ENCODE results near the gene RAB11FIP3.

RAB11FIP3 gene

DNA sequence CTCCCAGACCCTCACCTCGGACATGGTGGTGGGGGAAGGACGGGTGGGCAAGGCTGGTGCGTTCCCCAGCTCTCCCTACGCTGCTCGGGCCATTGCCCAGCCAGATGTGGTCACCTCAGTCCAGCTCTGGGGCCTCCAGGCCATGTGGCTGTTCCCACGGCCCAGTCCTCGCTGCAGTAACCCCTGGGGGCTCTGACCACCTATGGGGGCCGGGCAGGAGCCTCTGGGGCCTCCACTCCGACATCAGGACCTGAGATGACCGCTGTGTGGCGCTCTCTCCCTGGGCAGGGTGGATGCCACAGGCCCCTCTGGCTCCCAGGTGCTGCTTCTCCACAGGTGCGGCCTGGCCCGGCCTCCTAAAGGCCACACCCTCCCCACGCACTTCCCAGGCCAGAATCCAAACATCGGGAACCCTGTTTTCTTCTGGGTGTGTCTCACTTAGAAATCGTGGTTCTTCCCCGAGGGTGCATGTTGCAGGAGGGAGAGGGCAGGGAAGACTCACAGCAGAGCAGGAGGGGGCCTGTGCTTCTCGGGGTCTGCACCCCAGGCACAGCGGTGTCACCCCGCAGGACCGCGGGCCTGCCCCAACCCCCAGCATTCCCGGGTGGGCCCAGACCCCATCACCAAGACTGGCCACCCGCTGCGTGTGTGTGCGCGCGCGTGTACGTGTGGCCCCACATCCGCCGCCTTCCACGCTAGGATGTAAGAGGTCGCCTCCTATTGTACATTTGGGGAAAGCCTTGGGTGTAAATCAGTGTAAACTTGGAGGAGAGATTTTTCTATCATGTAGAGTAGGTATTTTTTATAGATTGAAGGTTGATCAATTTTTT, 96.1 kb downstream of the RAB11FIP3 start:
- no peak for DNase-seq

DNA sequence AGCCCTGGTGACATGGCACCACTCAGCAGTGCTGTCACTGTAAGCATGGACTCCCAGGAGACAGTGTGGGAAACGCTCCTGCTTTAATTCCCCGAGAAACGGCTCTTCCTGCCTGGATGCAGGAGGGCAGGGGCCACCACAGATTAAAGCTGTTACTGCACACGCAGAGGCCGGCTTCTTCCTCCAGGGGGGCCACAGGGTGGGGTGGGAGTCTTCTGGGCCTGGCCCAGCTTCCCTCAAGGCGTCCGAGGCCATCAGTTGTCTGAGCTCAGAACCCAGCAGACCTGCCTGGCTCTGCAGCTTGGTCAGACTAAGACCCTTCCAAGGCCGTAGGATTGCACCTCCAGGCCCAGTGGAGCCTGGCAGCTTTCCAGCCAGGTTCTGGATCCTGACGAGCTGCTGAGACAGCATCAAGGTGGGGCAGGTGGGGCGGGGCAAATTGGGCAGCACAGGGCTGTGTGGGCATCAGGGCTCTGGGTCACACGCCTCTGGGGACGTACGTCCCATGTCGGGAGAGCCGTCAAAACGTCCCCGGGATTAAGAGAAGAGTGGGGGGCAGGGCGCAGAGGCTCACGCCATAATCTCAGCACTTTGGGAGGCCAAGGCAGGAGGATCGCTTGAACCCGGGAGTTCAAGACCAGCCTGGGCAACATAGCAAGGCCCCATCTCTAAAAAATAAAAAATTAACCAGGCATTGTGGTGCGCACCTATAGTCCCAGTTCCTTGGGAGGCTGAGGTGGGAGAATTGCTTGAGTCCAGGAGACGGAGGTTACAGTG, 97.1 kb downstream of the RAB11FIP3 start:
- no peak for DNase-seq

DNA sequence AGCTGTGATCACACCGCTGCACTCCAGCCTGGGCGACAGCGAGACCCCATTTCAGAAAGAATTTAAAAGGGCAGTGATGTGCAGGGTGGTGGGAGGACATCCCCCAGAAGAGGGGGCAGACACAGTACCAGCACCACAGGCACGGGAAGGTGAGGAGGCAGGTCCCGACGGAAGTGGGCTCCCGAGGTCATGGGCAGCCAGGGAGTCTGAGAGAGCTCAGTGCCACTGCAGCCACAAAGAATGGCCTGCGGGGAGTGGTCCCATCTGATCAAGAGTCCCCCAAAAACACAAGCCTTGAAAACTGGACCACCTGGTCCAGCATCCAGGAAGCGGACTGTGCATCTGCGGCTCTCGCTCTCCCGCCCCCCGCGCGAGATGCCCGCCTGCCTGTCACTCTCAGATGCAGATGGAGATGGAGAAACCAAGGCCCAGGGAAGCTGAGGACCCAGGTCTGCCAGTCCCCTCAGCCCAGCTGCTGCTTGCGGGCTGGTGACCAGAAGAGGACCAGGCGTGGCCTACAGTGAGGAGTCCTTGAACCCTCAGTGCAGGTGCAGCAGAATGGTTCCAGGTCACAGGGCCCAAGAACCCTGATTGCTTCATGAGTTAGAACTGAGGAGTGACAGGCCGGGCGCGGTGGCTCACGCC, 97.8 kb downstream of the RAB11FIP3 start:
- DNase-seq: no peak

DNA sequence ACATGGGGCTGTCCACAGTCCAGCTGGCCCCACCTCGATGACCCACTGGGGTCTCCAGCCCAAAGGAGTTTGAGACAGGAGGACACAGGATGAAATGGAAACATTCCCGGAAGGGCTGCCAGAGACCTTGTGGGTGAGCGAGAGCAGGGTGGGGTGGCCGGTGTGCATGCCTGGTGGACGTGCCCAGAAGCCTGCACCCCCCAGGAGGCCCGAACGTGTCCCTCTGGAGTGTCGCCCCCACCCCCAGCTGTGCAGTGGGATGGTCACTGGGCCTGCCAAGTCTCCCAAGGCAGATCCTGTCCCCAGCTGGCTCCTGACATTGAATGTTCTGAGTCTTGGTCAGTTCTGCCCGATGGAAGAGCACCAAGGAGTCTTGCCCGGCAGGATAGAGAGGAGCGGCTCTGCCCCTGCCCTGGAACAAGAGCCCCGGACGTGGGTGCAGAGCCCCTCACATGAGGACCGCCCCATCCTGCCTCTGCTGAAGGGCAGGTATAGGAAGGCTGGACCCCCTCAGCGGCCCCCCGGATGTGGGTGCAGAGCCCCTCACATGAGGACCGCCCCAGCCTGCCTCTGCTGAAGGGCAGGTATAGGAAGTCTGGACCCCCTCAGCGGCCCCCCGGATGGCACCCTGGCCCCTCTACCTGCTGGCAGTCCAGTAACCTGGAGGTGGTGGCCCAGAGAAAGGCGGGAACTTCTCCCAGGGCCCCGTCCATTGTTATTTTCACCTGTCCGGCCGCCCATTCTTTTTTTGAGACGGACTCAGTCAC, 99.0 kb downstream of the RAB11FIP3 start:
- DNase-seq: no peak

DNA sequence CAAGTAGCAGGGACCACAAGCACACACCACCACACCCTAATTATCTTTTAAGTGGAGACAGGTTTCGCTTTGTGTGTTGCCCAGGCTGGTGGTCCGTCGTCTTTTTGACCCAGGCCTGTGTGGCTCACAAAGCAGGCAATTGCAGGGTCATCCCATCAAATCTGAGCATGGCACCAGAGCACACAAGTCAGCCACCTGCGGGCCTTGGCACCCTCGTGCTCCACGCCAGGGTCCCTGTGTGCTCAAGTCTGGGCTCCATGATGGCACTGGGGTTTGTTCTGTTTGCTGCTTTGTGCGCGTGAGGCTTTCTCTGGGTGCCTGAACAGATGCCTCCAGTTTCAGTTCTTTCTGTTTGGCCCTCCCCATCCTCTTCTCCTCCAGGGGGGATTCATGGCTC, 99.7 kb downstream of the RAB11FIP3 start:
- DNase-seq: no peak

DNA sequence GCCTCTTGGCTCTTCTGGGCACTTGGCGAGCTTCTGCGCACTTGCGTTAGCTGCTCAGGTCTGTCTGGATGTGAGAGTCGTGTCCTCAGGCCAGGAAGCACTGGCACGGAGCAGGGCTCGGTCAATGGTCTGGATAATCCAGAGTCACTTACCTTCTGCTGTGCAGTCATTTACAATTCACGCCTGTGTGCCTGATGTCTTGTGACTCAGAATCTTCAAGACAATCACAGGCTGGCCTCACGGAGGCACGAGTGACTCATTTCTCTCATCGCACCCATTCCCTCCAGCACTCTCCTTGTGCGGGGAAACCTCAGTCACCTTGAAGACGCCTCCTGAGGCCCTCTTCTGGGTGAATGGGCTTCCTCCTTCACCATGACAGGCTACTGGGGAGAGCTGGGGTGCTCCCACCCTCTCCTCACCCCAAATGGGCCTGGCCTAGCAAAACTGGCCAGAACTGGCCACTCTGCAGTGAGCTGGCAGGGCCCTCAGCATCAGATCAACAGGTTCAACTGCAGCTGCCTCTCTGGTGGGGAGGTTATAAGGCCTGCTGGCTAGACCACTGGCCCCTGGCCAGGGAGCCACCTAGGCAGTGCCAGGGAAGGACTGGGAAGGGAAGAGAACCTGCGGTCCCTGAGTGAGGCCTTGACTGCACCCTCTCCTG, 100.2 kb downstream of the RAB11FIP3 start:
- DNase-seq: no peak

DNA sequence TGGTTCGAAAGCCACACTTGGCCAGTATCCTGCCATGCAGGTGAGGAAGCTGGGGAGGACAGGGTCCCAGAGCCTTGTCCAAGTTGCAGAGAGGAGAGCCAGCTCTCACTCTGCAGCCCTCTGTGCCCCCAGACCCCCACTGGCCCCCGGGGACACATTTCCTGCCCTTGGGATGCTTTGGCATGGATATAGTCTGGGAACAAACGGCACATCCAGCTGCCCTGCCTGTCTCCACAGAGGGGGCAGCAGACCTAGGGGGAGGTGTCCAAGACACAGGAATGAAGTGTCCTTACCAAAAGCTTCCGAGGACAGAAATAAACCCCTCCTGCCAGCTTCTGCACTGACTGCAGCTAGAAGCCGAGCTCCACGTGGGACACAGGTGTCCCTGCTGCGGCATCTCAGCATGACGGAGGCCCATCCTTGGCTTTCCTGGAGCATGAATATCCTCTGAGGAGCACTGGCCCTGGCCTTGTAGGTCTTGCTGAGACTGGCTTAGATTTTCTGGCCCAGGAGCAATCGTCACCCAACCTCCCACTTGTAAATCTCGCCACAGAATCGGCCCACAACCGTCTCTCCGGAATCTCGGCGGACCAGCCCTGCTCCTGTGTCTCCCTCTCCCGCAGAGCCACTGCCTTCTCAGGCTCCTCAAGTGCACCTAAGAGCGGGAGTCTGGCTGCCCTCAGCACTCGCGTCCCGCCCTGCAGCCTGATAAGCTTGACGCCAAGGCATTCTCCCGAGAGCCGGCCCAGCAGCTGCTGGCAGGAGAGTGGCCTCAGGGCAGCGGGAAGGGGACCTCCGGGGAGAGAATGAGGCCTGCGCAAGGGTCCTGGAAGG, 100.9 kb downstream of the RAB11FIP3 start:
- peak; percentile 29 for DNase-seq

DNA sequence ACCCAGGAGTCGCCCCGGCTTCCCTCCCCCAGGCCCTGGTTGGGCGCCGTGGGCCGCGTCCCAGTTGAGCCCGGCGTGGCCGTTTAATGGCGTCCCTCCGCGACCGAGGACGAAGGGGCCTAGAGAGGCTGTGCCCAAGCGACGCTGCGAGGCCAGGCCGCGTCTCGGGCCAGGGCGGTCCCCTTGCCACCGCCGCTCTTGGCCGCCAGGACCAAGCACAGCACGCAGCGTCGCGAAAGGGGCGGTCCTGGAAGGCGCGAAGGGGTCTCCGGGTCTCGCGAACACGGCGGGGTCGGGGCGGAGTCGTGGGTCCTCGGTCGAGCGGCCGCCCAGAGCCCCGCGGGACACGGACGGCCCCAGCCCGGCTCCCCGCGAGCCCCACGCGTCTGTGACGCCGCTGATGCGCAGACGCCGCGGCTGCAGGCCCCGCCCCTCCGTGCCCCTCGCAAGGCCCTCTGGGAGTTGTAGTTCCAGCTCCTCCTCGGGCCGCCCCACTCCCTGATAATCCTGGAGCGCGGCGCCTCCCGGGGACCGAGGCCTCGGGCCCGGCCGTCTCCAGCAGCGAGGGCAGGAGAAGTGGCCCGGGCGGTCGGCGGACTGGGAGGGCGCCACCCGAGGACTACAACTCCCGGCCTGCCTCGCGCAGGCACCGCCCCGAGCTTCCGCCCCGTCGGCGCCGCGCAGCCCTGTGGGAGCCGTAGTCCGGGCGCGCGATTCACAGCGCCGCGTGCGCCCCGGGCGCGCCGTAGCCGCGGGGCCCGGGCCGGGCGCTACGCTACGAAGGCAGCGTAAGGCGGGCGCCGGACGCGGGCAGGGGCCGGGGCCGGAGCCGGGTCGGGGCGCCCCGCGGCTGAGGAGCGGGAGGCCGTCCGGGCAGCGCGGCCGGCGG, 101.8 kb downstream of the RAB11FIP3 start, which contains the start of gene CAPN15:
TSS of gene CAPN15 (plus strand) at position 698 of the 889 bp plus-strand sequence. CDS start 19,127 bp downstream, outside the sequence.
- DNase-seq: peak; percentile 80

DNA sequence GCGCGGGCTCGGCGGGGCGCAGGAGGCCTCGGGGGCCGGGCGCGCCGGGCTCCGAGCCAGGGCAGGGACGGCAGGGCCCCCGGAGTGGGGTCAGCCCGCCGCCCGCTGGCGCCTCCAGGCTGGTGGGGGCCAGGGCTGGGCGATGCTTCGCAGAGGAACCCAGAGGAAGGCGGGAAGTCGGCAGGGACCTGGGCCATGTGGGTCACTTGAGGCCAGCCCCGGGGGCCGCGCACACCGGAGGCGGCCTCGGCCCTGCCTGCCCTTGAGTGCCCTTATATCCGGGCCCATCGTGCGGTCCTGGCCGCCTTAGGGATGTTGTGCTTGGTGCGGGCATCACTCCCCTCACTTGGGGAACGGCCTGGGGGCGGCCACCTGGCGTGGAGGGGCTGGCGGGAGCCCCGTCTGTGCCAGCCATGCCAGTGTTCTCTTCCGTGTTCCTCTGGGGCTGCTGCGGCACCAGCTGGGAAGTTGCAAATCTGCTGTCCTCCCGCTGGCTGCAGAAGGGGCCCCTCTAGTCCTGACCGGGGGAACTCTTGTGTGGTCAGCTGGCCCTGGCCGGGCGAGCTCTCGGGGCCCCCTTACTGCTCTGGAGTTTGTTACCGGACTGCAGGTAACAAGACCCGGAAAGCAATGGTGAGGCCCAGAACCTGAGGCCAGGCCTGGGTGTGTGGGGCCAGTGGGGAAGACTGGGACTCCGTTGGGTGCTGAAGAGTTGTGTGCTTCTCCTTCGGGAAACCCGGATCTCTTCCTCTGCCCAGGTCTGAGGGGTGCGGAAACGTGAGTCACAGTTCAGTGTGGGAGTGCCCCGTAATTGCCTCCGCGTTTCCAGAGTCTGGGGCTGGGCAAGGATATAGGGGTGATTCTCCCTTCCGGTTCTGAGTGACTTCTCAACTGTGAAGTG, 102.9 kb downstream of the RAB11FIP3 start:
- no peak for DNase-seq

DNA sequence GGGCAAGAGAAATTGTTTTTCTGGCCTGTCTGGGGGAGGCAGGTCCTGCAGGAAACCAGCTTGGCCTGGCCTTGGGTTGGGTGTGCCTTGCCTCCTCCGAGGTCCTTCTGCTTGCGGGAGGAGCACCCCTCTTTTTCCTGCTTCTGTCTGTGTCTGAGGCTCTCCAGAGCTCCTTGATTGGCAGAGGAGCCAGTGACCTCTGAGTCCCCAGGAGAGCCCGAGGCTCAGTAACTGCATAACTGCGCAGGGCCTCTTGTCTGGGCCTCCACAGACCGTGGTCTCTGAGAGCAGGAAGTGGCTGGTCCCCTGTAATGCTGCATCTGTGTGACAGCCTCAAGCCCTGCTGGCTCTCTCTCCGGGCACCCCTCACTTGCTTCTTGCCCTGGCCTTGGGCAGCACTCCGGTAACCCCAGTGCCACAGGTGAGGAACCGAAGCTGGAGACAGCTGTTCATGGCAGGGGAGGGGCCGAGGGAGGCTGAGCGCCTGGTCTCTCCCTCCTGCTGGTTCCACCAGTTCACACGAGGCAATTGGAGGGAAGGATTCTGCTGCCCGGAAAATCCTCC, 103.6 kb downstream of the RAB11FIP3 start:
- no peak for DNase-seq

DNA sequence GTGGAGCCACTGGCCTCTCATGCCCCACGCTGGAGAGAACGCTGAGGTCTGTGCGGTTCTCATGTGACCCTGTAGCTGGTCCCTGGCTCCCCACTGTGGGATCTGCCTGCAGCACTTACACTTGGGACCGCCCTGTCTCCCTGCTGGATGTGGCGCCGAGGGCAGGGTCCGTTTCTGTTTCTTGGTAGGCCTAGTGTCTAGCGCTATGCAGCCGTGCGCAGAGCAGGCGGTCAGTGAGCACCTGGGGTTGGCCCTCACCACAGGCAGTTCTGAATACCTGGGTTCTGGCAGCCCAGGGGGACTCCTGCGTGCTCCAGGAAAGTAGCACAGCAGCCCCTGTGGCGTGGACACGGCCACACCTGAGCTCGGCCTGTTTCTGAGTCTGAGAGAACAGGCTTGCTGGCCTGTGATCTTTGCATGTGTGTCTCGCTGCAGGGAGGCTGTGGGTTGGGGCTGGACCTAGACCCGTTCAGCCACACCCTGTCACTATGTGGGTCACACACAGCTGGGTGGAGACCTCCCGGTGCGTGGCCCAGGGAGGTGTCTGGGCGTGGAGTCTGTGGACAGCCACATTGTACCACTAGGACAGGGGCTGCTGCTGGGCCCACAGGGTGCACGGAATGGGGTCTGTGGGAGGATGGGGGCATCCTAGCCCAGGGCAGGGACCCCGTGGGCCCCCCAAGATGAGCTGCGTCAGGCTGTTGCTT, 104.8 kb downstream of the RAB11FIP3 start:
- DNase-seq: no peak

DNA sequence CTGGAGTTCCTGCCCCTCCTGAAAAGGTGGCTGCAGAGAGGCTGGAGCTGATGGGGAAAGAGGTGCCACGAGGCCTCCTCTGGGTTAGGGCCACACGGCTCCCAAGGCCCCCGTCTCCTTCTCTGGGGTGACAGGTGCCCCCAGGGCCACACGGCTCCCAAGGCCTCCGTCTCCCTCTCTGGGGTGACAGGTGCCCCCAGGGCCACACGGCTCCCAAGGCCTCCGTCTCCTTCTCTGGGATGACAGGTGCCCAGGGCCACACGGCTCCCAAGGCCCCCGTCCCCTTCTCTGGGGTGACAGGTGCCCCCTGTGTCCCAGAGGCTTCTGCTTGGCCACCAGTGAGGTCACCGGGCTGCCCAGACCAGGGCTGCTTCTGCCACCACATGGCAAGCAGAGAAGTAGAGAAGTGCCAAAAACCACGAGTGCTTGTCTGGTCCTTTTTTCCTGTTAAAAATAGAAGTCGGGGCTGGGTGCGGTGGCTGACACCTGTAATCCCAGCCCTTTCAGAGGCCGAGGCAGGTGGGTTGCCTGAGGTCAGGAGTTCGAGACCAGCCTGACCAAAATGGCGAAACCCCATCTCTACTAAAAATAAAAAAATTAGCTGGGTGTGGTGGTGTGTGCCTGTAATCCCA, 106.2 kb downstream of the RAB11FIP3 start:
- no peak for DNase-seq

DNA sequence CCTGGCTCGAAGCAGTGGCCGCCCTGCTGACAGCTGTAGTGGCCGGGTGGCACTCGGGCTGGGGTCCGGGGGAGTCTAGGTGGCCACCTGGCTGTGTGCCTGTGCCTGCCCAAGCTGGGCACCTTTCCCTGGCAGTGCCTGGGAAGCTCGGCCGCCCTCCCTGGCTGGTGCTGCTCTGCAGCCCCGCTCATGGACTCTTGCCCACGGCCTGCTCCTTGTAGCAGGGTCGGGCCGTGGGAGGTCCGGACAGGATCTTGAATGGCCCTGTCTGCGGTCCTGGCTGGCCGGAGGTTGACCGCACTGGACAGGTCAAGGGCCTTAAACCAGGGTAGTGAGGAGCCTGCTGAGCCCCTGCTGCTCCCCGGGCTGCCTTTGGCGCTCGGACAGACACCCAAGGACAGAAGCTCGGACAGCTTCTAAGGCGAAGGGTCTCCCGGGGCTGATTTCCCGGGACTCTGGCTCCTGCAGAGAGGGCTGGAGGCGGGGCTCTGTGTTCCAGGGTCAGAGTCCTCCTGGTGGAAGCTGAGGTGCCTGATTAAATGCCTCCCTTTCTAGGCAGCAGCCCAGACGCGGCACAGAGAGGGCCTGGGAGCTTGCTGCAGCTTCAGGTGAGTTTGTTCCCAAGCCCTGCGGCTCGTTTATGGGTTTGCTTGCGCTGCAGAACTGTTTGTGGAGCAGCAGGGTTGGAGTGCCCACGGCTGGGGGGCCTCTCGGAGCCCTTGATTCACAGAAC, 108.1 kb downstream of the RAB11FIP3 start:
- DNase-seq: no peak

DNA sequence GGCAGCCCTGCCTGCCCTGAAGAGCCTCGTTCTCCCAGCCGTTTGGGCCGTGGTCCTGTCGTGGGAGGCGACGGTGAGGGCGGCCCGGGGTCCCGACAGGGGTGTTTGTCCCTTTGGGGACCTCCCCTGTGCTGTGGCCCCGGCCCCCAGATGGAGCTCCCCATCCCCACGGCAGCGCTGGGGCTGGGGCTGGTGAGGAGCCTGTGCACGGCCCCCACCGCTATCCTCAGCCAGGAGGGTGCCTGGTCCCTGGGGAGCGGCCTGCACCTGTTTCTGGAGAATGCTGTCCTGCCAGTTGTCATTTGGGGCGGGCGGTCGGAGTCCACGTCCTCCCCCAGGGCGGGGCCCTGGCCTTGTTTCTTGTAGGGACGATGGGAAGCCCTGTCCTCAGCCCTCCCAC, 108.7 kb downstream of the RAB11FIP3 start:
- no peak for DNase-seq

DNA sequence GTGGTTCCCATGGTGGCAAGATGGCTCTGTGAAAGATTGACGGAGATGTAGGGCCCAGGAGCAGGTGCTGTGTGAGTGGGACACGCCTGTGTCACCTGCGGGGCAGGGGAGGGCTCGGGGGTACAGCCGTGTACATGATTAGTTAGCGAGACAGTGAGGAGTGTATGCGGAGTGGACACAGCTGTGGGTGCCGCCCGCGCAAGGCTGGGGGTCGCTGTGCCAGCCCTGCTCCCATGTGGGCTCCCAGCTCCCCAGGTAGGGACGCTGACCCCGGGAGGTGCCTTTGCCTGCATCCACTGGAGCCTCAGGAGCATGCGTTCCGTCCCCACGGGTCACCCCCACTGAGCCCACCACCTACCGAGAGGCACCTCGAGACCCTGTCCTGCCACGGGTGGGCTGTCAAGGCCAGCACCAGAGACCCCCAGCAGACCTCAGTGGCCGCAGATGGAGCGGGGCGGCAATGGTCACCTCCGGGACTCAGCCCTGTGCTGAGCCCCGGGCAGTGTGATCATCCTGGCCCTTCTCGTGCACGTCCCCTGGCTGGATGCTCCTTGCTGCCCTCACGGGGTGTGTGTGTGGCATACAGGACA, 109.5 kb downstream of the RAB11FIP3 start:
- no peak for DNase-seq

Data from COR-L47 (cell line).